Measurements from ENCODE around the gene AFF1.

GRCh38 chr4:86967073-86967472, 32.3 kb downstream of the AFF1 start:
- TF ChIP-seq, protein P1, sequence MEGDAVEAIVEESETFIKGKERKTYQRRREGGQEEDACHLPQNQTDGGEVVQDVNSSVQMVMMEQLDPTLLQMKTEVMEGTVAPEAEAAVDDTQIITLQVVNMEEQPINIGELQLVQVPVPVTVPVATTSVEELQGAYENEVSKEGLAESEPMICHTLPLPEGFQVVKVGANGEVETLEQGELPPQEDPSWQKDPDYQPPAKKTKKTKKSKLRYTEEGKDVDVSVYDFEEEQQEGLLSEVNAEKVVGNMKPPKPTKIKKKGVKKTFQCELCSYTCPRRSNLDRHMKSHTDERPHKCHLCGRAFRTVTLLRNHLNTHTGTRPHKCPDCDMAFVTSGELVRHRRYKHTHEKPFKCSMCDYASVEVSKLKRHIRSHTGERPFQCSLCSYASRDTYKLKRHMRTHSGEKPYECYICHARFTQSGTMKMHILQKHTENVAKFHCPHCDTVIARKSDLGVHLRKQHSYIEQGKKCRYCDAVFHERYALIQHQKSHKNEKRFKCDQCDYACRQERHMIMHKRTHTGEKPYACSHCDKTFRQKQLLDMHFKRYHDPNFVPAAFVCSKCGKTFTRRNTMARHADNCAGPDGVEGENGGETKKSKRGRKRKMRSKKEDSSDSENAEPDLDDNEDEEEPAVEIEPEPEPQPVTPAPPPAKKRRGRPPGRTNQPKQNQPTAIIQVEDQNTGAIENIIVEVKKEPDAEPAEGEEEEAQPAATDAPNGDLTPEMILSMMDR (IDR thresholded peaks at IDR 0.05), result no peak
- no peak for TF ChIP-seq POLR2A (IDR thresholded peaks at IDR 0.05)

All from thyroid gland (tissue), 4 donors.